Frontal cortex (tissue), 4 donors: Measurements from ENCODE around the gene ADCY4. TPM values are rescaled to one million over a fixed set of nuclear protein-coding genes. Genes with fewer than 3 reads are reported as not detected.

Source experiments
- DNase-seq, 2 donors: peaks; one replicate each; pipeline ENCODE4 v3.0.0; 2012; ENCODE audit warnings: low spot score in 2 of 2
- FAIRE-seq: peaks from 2 replicates; lab custom pipeline; 2012; peaks lifted over from hg19 to GRCh38; lab: Jason Lieb, UNC
- total RNA-seq: library from RNA; depleted of rRNA; stranded (reverse); fragments of >200 nt; gene quantifications from one replicate; pipeline ENCODE4 v1.2.3, GENCODE V29; 2014
- donor health status: control.
- donor health status: control.
- donor health status: control.

The ADCY4 gene
- total RNA-seq, 1 donor from 2014 or later = 0.82 TPM

DNA sequence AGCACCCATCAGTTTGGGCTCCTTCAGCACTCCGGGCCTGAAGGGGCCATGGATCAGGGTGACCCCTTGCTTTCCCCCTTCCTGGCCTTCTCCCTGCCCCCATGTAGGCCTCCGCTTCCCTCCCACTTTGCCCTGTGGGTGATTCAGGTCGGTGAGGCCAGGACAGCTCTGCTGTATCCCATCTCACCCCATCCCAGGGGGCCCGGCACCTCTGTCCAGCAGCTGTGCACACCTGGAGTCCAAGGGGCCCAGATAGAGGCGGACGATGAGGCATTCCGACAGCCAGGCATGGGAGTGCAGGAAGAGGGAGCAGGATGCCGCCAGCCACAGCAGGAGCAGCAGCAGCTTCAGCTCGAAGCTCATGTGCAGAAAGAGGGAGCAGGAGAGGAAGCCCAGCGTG lies 12.2 kb downstream of the ADCY4 start:
- FAIRE-seq (no peak), DNase-seq (no peak)

DNA sequence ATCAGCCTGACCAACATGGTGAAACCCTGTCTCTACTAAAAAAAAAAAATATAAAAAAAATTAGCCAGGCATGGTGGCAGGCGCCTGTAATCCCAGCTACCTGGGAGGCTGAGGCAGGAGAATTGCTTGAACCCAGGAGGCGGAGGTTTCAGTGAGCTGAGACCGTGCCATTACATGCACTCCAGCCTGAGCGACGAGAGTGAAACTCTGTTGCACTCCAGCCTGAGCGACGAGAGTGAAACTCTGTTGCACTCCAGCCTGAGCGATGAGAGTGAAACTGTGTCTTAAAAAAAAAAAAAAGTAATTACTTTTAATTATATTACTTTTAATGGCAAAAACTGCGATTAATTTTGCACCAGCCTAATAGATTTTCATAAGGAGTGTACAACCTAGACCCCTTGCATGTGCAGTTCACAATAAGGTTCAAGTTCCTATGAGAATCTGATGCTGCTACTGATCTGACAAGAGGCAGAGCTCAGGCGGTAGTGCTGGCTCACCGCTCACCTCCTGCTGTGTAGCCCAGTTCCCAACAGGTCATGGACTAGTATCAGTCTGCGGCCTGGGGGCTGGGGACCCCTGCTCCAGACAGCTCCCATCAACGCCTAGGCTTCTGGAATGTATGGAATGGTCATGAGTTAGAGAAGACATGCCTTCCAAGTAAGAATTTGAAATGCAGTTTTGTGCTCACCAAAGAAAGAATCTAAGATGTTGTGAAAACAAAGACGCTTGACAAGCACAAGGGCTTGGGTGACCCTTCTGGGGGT lies 13.5 kb downstream of the ADCY4 start:
- FAIRE-seq = no peak

DNA sequence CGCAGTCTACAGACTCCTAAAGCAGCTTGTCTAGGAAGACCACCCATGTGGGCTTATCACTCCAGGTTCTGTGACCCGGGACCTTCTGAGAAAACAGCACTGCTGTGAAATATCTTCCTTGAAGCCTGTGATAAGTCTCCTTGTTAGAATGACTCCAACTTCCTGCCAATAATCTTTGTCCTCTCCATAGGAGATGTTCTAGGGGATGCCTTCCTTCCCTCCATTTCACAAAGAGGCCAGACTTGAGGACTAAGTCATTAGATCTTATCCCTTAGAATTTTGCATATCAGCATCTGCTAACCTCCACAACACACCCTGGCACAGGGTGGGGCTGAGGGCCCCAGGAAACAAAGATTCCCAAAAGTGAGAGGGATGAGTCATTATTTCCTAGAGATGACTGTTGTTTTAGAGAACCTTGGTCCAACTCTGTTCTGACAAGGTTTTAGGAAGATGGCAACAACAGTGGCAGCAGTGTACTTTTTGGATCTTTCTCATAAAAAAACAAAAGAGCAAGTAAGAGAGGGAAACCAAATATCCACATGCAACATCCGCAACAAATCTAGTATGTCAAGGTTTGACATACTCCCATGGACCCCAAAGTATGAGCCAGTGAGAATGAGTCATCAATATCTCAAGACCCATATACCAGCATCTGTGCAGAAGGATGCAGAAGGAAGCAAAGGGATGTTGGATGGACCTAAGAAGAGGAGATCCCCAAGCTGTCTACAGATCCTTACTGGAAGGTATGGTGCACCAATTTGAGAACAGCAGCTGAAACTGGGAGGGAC lies 17.5 kb downstream of the ADCY4 start:
- no peak for FAIRE-seq

More for the DNA sequence above, 13.5 kb downstream of the ADCY4 start:
- DNase-seq = no peak

DNA sequence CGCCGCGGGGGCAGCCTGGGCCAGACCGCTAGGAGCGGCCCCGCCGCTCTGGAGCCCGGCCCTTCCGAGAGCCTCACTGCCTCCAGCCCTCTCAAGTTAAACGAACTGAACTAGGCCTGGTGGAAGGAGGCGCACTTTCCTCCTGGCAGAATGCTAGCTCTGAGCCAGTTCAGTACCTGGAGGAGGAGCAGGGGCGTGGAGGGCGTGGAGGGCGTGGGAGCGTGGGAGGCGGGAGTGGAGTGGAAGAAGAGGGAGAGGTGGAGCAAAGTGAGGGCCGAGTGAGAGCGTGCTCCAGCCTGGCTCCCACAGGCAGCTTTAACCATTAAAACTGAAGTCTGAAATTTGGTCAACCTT lies 18.3 kb downstream of the ADCY4 start:
- FAIRE-seq = no peak
- no peak for DNase-seq

More for the DNA sequence above, 17.5 kb downstream of the ADCY4 start:
- DNase-seq = no peak

GRCh38 chr14:24315807-24316596 lies 18.9 kb downstream of the ADCY4 start:
- DNase-seq = peak in 1 of 2 donors; percentile 67
- no peak for FAIRE-seq

DNA sequence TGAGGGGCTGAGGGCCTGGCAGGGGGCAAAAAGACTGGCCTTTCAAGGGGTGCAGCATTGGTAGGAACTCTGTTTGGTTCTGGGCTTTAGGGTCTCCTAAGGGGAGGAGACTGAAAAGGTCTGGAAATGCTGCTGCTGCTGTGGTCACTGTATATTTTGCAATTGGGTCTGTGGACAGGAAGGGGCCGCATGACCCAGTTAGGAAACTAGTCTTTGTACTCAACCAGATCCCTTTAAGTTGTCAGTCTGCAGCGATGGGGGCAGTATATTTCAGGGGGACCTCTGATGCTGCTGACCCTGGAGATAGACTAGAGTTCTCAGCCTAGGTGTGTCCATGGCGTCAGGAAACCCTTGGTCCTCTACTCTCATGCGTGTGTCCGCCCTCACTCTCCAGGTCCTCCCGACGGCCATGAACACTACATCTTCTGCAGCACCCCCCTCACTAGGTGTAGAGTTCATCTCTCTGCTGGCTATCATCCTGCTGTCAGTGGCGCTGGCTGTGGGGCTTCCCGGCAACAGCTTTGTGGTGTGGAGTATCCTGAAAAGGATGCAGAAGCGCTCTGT lies 19.5 kb downstream of the ADCY4 start:
- FAIRE-seq = no peak

GRCh38 chr14:24314377-24315193 lies 20.3 kb downstream of the ADCY4 start:
- DNase-seq (no peak), FAIRE-seq (no peak)

More for the DNA sequence above, 19.5 kb downstream of the ADCY4 start:
- DNase-seq = no peak

DNA sequence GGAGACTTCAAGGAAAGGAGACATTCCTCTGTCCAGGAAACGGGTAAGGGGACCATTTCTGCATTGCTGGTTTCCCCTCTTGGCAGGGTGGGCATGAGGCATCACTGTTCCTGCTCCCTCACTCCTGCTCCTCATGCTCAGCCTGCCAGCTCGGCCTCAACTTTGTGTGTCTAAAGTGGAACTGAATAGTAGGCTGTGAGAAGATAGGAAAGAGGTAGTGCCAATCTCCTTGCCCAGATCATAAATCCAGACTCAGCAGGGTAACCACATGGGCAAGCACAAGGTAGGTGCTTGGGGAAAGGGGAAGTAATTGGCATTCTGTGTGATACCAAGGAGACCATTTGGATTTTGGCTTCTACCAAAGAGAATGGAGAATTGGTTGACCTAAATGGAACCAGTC lies 21.0 kb downstream of the ADCY4 start:
- DNase-seq (no peak), FAIRE-seq (no peak)

- FAIRE-seq (no peak), DNase-seq (no peak)
Measured at GRCh38 chr14:24312736-24313507, 21.9 kb downstream of the ADCY4 start.

DNA sequence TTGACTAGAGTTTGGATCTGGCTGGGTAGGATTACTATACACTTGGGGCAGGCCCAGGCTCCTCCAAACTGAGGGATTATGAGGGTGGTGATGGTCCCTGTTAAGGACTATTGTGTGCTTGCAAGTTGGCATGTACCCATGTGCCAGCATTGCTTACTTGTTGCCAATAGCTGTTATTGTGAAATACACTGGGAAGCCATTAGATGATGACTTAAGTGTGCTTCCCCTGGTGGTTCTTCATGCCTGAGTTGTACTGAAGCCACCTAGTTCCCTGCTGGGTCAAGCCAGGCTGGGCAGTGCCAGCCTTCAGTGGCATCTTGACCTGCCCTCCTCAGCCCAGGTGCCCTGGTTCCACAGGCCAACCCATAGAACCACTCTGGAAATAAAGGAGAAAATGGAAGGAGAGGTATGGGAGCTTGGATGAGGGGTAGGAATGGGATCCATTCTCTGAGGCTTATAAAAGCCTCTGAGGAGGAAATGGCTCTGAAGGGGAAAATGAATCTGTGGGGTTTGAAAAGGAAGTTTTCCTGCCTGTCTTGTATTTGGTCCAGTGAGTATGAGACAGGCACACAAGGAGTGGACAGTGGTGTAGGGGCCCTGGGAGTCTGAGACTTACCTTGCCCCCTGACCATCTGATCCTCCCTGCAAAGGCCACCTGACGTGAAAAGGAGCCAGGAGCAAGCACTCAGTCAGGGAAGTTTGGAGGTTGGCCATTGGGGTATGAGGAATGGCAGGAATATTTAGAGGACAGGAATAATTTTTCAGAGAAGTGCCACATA lies 22.8 kb downstream of the ADCY4 start:
- DNase-seq (no peak), FAIRE-seq (no peak)

DNA sequence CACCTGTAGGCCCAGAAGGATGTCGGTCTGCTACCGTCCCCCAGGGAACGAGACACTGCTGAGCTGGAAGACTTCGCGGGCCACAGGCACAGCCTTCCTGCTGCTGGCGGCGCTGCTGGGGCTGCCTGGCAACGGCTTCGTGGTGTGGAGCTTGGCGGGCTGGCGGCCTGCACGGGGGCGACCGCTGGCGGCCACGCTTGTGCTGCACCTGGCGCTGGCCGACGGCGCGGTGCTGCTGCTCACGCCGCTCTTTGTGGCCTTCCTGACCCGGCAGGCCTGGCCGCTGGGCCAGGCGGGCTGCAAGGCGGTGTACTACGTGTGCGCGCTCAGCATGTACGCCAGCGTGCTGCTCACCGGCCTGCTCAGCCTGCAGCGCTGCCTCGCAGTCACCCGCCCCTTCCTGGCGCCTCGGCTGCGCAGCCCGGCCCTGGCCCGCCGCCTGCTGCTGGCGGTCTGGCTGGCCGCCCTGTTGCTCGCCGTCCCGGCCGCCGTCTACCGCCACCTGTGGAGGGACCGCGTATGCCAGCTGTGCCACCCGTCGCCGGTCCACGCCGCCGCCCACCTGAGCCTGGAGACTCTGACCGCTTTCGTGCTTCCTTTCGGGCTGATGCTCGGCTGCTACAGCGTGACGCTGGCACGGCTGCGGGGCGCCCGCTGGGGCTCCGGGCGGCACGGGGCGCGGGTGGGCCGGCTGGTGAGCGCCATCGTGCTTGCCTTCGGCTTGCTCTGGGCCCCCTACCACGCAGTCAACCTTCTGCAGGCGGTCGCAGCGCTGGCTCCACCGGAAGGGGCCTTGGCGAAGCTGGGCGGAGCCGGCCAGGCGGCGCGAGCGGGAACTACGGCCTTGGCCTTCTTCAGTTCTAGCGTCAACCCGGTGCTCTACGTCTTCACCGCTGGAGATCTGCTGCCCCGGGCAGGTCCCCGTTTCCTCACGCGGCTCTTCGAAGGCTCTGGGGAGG lies 23.9 kb downstream of the ADCY4 start, which contains the start of gene LTB4R:
Gene LTB4R, plus strand, starts transcription at position 857 of the 959 bp plus-strand sequence. CDS start 4,150 bp downstream, outside the sequence.
- DNase-seq (peak; percentile 77 to 80), FAIRE-seq (no peak)

DNA sequence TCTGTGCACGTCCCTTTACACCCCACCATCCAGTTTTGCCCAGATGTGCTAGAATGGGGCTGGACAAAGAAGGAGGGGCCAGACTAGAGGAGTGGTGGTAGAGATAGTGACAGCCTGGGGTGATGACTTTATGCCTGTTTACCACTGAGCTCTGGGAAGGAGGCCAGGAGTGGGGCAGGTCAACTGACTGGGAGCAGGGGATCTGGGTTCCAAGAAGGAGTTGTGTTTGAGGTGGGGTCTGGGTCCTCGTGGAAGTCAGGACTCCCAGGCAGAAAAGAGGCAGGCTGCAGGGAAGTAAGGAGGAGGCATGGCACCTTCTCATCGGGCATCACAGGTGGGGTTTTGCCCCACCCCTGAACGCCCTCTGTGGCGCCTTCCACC lies 24.6 kb downstream of the ADCY4 start:
- FAIRE-seq (no peak), DNase-seq (no peak)

DNA sequence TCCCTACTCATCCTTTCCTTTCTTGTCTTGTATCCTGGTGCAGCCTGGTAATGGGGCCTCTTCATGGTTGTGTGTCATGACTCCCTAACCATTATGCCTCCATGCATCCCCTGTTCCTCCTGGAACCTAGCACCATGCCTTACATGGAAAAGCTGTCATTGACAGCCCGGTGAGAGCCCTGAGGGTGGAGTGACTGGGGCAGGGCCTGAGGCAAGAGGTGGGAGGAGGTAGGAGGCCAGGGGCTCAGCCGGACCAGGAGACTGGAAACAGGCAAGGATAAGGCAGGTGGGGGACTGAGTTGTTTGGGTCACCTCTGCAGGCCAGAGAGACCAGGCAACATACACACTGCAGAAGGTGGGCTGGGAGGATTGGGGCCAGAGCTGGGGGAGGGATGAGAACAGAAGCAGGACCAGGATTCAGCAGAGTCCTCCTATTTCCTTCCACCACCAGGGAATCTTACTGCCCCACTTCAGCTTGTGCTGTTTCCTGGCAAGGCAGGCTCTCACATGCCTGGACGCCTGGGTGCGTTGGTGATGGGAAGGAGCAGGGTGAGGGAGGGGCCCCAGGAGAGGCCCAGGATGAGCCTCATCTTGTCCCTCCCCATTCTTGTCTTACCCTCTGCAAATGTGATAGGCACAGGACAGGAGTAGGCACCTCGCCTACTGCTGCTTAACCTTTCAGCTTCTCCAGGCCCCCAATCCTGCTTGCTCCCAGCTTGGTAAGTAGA lies 25.2 kb downstream of the ADCY4 start, which contains the start of gene LTB4R2:
Gene LTB4R2, plus strand, starts transcription at position 603 of the 727 bp plus-strand sequence. CDS start 525 bp downstream, outside the sequence.
- FAIRE-seq = no peak
- no peak for DNase-seq

DNA sequence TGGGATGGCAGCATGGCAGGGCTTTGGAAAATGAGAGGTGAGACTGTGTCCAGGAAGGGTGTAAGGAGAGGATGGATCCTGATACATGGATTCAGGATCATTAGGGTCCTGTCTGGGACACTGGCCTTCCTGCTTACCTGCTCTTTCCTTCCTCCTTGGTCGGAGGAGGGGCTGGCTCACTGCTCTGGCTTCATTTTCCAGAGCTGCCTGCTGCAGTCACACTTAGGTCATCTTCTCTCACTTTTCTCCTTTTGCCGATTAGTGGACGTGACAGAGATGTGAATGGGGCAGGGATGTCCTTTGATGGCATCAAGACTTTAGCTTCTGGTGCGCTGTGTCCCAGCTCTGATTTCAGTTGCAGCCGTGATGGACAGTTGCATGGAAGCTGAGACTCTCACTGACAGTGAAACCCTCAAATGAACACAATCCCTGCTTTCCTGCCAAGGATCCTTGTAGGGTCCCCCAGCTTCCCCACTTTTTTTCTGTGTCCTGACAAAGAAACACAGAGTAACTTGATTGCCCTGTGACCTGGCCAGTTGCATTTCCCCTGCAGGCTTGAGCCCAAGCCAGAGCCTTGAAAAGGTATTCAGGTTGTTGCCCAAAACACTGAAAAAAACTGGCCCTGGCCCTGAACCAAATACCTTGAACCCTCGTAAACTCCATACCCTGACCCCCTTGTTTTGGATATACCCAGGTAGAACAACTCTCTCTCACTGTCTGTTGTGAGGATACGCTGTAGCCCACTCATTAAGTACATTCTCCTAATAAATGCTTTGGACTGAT lies 26.3 kb downstream of the ADCY4 start:
- no peak for FAIRE-seq
- no peak for DNase-seq
